EH (cell line): ENCODE results near the gene GALNT14.

Experiments used
- DNase-seq: peaks from one replicate; pipeline ENCODE4 v3.0.0-alpha.2; 2015; ENCODE audit warnings: low read depth

The GALNT14 gene

GRCh38 chr2:31011587-31011986 lies 126.7 kb downstream of the GALNT14 start:
- DNase-seq, result no peak

DNA sequence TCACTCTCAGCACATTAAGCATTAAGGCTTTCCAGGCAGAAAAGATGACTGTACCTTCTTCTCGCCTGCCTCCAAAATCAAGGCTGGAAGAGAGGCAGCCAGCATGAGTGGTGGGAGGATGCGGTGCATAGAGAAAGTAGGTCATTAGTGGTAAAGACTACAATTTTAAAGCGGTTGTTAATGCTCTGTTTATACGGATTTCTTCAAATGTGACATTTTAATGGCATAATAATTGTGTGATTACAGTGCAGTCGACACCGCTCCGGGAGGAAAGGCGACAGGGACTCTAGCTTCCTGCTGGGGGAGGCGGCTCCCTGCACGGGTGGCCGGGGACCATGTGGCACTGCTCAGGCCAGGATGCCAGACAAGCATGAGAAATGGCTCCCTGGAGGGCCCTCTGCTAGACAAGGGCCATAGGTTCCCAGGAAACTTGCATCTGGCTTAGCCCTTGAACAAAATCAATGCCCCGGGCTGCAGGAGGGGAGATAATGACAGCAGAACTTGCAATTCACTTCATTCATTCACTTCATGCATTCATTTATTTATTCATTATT lies 129.6 kb downstream of the GALNT14 start:
- DNase-seq, result no peak

- DNase-seq, result no peak
These were observed 134.0 kb downstream of the GALNT14 start for GRCh38 chr2:31004257-31004656.

GRCh38 chr2:31003749-31004148 lies 134.5 kb downstream of the GALNT14 start:
- DNase-seq, result no peak

GRCh38 chr2:31002537-31003150 lies 135.6 kb downstream of the GALNT14 start:
- DNase-seq, result no peak

DNA sequence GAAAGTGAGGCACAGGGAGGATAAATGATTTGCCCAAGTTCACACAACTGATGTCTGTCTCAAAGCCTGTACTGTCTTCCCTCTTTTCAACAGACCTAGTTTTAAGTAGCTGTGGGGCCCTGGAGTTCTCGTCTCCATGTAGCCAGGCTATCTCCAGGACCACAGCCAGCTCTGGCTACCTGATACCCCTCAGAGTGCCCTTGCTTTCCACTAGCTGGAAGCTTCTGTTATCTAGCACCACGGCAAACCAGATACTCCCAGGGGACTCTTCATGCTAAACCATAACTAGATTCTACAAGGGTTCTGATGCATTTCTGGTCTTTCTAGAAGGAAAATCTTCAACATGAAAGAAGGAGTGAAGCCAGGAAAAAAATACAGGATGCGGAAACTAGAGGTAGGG lies 137.3 kb downstream of the GALNT14 start:
- DNase-seq, result no peak

- no peak for DNase-seq
These were observed 139.6 kb downstream of the GALNT14 start for GRCh38 chr2:30998672-30999071.

DNA sequence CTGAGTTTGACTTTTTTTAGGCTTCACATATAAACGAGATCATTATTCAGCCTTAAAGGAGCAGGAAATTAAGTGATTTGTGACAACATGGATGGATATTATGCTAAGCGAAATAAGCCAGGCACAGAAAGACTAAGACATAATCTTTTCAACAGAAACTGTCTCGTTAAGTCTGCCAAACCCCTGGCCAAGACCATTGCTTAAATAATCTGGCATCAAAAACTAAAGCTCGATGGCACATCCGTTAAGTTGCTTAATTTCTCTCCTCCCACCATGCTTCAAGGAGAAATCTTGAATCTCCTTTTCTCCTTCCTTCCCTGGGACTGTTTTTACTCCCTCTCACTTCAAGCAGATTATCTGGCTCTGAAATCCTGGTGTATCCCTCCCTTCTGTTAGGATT lies 140.3 kb downstream of the GALNT14 start:
- DNase-seq, result no peak

DNA sequence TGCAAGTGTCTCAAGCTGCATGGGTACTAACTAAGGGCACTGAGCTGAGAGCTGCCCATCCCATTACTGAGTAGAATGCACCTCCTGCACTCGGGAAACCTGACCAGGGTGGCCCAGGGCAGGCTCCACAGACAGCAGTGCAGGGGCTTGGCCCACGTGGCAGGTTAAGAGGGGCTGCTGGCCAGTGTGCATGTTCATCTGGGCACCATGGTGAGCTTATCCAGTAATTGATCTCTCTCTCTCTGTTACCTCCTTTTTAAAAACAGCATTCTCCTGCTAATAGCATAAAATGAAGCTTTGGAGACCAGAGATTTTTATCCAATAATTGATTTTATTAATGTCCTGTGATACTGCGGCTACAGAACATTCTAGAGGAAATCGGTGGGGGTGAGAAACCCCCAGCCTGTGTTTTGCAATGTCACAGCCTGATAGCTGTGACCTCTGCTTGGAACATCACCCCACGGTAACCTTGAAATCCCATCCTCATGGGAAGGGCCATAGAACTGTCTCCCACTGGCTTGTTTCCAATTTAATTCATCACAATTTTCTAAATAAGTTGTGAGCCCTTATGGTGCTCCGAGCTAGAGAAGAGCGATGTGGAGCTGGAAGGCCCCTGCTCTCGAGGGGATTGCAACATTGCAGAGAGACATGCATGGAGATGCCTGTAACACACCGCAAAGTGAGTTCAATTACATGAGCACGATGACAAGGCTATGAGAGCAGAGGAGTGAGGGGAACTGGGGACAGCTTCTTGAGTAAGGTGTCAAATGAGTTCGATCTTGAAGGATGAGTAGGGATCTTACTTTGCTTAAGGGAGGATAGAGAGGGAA lies 143.8 kb downstream of the GALNT14 start:
- no peak for DNase-seq

- no peak for DNase-seq
These were observed 145.5 kb downstream of the GALNT14 start for GRCh38 chr2:30992781-30993180.

GRCh38 chr2:30990671-30991070 lies 147.6 kb downstream of the GALNT14 start:
- no peak for DNase-seq

DNA sequence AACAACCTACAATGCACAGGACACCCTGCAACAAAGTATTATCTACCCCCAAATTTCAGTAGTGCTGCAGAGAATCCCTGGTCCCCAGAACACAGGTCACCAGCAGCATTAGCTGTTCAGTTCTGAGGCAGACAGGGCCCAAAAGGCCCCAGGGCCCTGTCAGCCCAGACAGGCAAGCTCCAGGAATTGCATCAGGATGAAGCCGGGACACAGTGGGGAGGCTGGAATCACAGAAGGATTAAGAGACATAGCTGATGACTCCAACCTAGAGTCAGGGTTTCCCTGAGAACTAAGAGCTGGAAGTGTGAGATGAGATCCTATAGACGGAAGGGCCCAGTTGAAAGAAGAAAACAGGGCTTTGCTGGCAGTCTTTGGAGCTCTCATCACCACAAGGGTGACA lies 148.1 kb downstream of the GALNT14 start:
- no peak for DNase-seq

- no peak for DNase-seq
These were observed 148.5 kb downstream of the GALNT14 start for GRCh38 chr2:30989746-30990145.

- DNase-seq, result no peak
These were observed 150.7 kb downstream of the GALNT14 start for GRCh38 chr2:30987566-30987965.

GRCh38 chr2:30986231-30986580 lies 152.0 kb downstream of the GALNT14 start:
- DNase-seq, result no peak

GRCh38 chr2:30985493-30986230 lies 152.6 kb downstream of the GALNT14 start:
- DNase-seq, result no peak

DNA sequence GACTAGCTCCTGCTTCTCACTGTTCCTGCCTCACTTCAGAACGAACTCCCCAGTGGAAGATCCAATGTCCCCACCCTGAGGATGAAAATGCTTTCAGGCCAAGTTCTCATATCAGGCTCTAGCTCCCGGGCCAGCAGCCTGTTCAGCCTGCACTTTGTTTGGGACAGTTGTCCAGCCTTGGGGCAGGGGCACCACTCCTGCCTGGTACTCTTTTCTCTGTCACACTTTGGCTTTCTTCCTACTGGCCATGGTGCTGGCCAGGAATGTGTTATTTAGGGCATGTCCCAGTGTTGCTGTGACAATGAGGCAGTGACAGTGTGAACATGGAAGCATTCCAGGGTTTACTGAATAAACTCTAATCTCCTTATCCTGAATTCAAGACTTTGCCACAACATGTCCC lies 154.1 kb downstream of the GALNT14 start:
- no peak for DNase-seq

- DNase-seq, result no peak
These were observed 156.7 kb downstream of the GALNT14 start for GRCh38 chr2:30981510-30981909.

DNA sequence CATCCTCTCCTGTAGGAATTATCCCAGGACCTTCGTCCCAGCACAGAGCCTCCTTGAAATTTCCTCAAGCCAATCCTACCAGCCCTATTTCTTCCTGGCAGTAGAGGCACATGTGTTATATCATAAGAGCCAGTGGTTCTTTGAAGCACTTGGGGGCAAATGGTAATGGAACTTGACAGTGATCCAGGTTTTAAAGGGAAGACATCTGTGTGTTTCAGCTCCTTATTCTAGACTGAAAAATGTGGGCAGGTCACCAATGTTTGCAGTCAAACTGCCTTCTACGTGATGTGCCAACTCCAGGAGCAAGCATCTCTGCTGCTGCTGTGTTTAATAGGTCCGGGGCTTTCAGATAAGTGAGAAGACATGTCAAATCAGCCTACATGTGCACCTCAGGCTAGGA lies 157.1 kb downstream of the GALNT14 start:
- DNase-seq, result no peak

DNA sequence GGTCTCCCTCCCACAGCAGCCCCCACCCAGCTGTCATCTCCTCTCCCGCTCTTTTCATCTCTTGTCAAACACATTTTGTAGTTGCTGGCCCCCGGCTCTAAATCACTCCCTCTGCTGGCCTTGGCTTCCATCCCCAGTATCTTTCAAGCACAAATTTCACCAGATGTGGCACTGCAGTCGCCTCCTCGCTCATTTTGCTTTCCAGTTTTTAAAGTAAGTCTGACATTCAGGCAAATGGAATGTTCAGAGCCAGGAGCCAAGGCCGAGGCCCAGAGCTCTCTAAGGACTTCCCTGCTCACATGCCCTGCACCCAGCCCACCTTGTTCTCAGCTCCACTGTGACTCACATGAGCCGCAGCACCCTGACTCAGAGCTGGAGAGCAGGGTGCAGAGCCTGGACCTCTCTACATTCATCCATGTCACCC lies 158.4 kb downstream of the GALNT14 start:
- DNase-seq, result peak; percentile 86

- DNase-seq, result no peak
These were observed 159.4 kb downstream of the GALNT14 start for GRCh38 chr2:30978854-30979253.

DNA sequence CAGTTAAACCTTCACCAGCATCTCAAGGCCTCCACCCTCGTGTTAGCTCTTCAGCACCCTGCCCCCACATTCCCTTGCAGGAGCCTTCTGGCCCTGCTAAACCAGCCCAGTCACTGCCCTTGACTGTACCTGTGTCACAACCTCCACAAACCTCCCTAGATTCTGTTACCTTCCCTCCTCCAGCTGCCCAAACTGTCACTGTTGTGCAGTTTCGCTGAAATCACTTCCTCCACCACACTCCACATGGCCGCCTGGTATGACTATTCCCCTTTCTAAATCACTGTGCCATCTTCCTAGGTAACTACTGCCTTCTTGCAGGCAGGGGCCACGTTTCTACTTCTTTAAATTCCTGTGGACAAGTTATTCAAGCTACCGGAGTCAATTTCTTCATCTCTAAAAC lies 160.2 kb downstream of the GALNT14 start:
- DNase-seq, result no peak

DNA sequence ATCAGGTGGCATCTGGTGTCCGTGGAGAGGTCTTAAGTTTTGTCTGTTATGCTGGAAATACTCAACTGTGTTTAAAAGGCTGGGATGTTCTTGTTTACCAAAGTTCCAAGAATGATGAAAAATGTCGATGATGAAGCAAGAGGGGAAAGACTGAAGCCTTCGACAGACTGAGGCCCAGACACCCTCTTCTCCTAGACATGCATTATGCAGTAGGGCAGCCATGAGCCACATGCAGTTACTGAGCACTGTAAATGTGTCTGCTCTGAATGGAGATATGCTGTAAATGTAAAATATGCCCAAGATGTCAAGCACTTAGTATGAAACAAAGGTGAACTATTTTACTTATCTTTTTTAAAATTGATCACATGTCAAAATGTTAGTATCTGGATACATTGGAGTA lies 163.1 kb downstream of the GALNT14 start:
- no peak for DNase-seq
